H1 (cell line): ENCODE data around the gene TEX14. TPM values are rescaled to one million over a fixed set of nuclear protein-coding genes. Genes with fewer than 3 reads are reported as not detected.

ENCODE experiments used
- CTCF ChIA-PET: fragments of 300-600 bp; sonication (Branson Sonifier 250); formaldehyde crosslinking; loops from one replicate; lab custom pipeline; 2021; ENCODE audit not compliant: partially characterized antibody; lab: Charles Lee
- POLR2A ChIA-PET: fragments of 300-600 bp; sonication (Branson Sonifier 250); formaldehyde crosslinking; loops from one replicate; lab custom pipeline; 2021; ENCODE audit warnings: inconsistent platforms; ENCODE audit not compliant: partially characterized antibody; lab: Charles Lee
- DNase-seq, 2 experiments: peaks; one replicate each; pipeline versions ENCODE4 v3.0.0 to v3.0.0-alpha.2; 2010 to 2022; ENCODE audit warnings: low spot score in 2 of 2, low read depth in 1 of 2, mixed read lengths in 1 of 2
- FAIRE-seq: peaks from 2 replicates; lab custom pipeline; 2011; peaks lifted over from hg19 to GRCh38; lab: Jason Lieb, UNC
- H2AFZ ChIP-seq: 2 replicates; pipeline ENCODE4 v1.8.1; 2012; ENCODE audit warnings: low read length, inconsistent platforms
- H2AK5ac ChIP-seq: 2 replicates; pipeline ENCODE4 v1.6.1; 2013; ENCODE audit warnings: low read depth, low read length
- H2BK120ac ChIP-seq: replicated peaks from 2 replicates; pipeline ENCODE3; 2013; ENCODE audit warnings: low read depth, low read length, inconsistent platforms
- H2BK12ac ChIP-seq: 2 replicates; pipeline ENCODE4 v1.6.1; 2013; ENCODE audit warnings: low read depth, low read length
- H2BK15ac ChIP-seq: 2 replicates; pipeline ENCODE4 v1.6.1; 2013; ENCODE audit warnings: low read length
- H2BK20ac ChIP-seq: 2 replicates; pipeline ENCODE4 v1.6.1; 2013; ENCODE audit warnings: low read length
- H2BK5ac ChIP-seq: 2 replicates; pipeline ENCODE4 v1.6.1; 2013; ENCODE audit warnings: low read depth, low read length
- H3K14ac ChIP-seq: 2 replicates; pipeline ENCODE4 v1.6.1; 2013; ENCODE audit warnings: inconsistent platforms; ENCODE audit not compliant: insufficient read length
- H3K18ac ChIP-seq: 2 replicates; pipeline ENCODE4 v1.6.1; 2013; ENCODE audit warnings: low read length; ENCODE audit errors: extremely low read depth
- H3K23ac ChIP-seq: 2 replicates; pipeline ENCODE4 v1.6.1; 2013; ENCODE audit warnings: inconsistent platforms; ENCODE audit not compliant: insufficient read length
- H3K23me2 ChIP-seq: 2 replicates; pipeline ENCODE4 v1.6.1; 2013; ENCODE audit warnings: low read depth, low read length
- H3K27ac ChIP-seq: 2 replicates; pipeline ENCODE4 v1.6.1; 2011; ENCODE audit warnings: low read depth, low read length, inconsistent platforms
- H3K27me3 ChIP-seq, 4 experiments: replicated peaks in 1 of 4; 1 replicate in 1 of 4; 2 replicates in 3 of 4; pipeline versions ENCODE4 v1.6.1 to v1.8.1; 2011 to 2013; ENCODE audit warnings: low read length in 3 of 4, mild to moderate bottlenecking in 3 of 4, inconsistent platforms in 2 of 4, mixed read lengths in 2 of 4, moderate library complexity in 1 of 4; ENCODE audit not compliant: control insufficient read depth in 3 of 4, insufficient read depth in 3 of 4; ENCODE audit errors: extremely low read depth in 1 of 4
- H3K36me3 ChIP-seq, 4 experiments: 2 replicates each; pipeline versions ENCODE4 v1.6.1 to v1.8.1; 2011 to 2013; ENCODE audit warnings: mild to moderate bottlenecking in 4 of 4, low read length in 3 of 4, moderate library complexity in 2 of 4, control low read depth in 1 of 4, inconsistent platforms in 1 of 4; ENCODE audit not compliant: insufficient read depth in 4 of 4, control insufficient read depth in 2 of 4
- H3K4ac ChIP-seq: replicated peaks from 2 replicates; pipeline ENCODE3; 2013; ENCODE audit warnings: low read length, low read depth, mixed read lengths, inconsistent platforms; ENCODE audit not compliant: insufficient read length
- H3K4me1 ChIP-seq, 4 experiments: replicated peaks in 1 of 4; 1 replicate in 1 of 4; 2 replicates in 3 of 4; pipeline versions ENCODE4 v1.6.1 to v1.8.1; 2011 to 2013; ENCODE audit warnings: low read length in 3 of 4, inconsistent platforms in 2 of 4, mixed read lengths in 1 of 4; ENCODE audit not compliant: insufficient read depth in 4 of 4, control insufficient read depth in 3 of 4
- H3K4me2 ChIP-seq, 2 experiments: 2 replicates each; pipeline versions ENCODE4 v1.6.1 to v1.8.1; 2011 to 2013; ENCODE audit warnings: low read depth in 2 of 2, low read length in 2 of 2, control low read depth in 1 of 2, inconsistent platforms in 1 of 2, mild to moderate bottlenecking in 1 of 2; ENCODE audit not compliant: insufficient read depth in 1 of 2
- H3K4me3 ChIP-seq, 4 experiments: fragments of 200-600, 300-600 bp in 1 of 4; sonication (generic), shearing (Covaris generic), sonication (Bioruptor Twin) in 1 of 4; 2 replicates each; pipeline versions ENCODE4 v1.5.1 to v1.8.1; 2011 to 2016; ENCODE audit warnings: low read length in 4 of 4, low read depth in 3 of 4, control low read depth in 2 of 4, inconsistent platforms in 2 of 4, mild to moderate bottlenecking in 2 of 4, mixed read lengths in 1 of 4, moderate library complexity in 1 of 4; ENCODE audit not compliant: insufficient read depth in 2 of 4; ENCODE audit errors: extremely low read depth in 1 of 4
- H3K56ac ChIP-seq: replicated peaks from 2 replicates; pipeline ENCODE3; 2013; ENCODE audit warnings: low read depth, mild to moderate bottlenecking, mixed read lengths, low read length, inconsistent platforms; ENCODE audit not compliant: insufficient read length
- H3K79me1 ChIP-seq: 2 replicates; pipeline ENCODE4 v1.6.1; 2013; ENCODE audit warnings: low read depth, low read length, control low read depth
- H3K79me2 ChIP-seq, 2 experiments: 2 replicates each; pipeline versions ENCODE4 v1.6.1 to v1.8.1; 2012 to 2013; ENCODE audit warnings: low read length in 2 of 2, mild to moderate bottlenecking in 2 of 2, inconsistent platforms in 1 of 2; ENCODE audit not compliant: insufficient read depth in 2 of 2, control insufficient read depth in 1 of 2
- H3K9ac ChIP-seq, 4 experiments: replicated peaks in 1 of 4; 1 replicate in 1 of 4; 2 replicates in 3 of 4; pipeline versions ENCODE4 v1.6.1 to v1.8.1; 2011 to 2013; ENCODE audit warnings: low read depth in 3 of 4, low read length in 3 of 4, control low read depth in 2 of 4, mild to moderate bottlenecking in 2 of 4, moderate library complexity in 2 of 4, inconsistent platforms in 1 of 4; ENCODE audit errors: extremely low read depth in 1 of 4
- H3K9me3 ChIP-seq, 2 experiments: 2 replicates each; pipeline versions ENCODE4 v1.6.1 to v1.8.1; 2012 to 2013; ENCODE audit warnings: mild to moderate bottlenecking in 2 of 2, moderate library complexity in 2 of 2, control low read depth in 1 of 2, inconsistent platforms in 1 of 2, low read depth in 1 of 2, low read length in 1 of 2, mixed read lengths in 1 of 2; ENCODE audit not compliant: insufficient read depth in 2 of 2
- H4K20me1 ChIP-seq, 2 experiments: replicated peaks in 1 of 2; 2 replicates each; pipeline versions ENCODE3 to v1.8.1; 2011 to 2013; ENCODE audit warnings: inconsistent platforms in 2 of 2, low read length in 2 of 2, mild to moderate bottlenecking in 1 of 2; ENCODE audit not compliant: insufficient read depth in 2 of 2, control insufficient read depth in 1 of 2
- H4K5ac ChIP-seq: 2 replicates; pipeline ENCODE4 v1.6.1; 2013; ENCODE audit warnings: low read length, low read depth, mixed read lengths, inconsistent platforms; ENCODE audit not compliant: insufficient read length
- H4K8ac ChIP-seq: 2 replicates; pipeline ENCODE4 v1.8.0; 2013; ENCODE audit warnings: mild to moderate bottlenecking, moderate library complexity, low read length, inconsistent platforms; ENCODE audit not compliant: insufficient read depth; ENCODE audit errors: extremely low read depth
- H4K91ac ChIP-seq: replicated peaks from 2 replicates; pipeline ENCODE3; 2013; ENCODE audit warnings: low read length, mixed read lengths, inconsistent platforms; ENCODE audit not compliant: insufficient read length
- BCL11A ChIP-seq, 2 experiments: IDR thresholded peaks; one replicate each; pipeline ENCODE4 v1.6.1; 2011; ENCODE audit warnings: low read depth in 2 of 2, low read length in 2 of 2, mild to moderate bottlenecking in 2 of 2
- CHD2 ChIP-seq: IDR thresholded peaks from 2 replicates; pipeline ENCODE4 v1.6.1; 2012; ENCODE audit warnings: low read length, improper control_type of control experiment
- E2F6 ChIP-seq: IDR thresholded peaks from 2 replicates; pipeline ENCODE4 v1.6.1; 2012; ENCODE audit warnings: inconsistent platforms
- MAFK ChIP-seq: IDR thresholded peaks from 2 replicates; pipeline ENCODE4 v1.6.1; 2012; ENCODE audit warnings: low read depth, mild to moderate bottlenecking, improper control_type of control experiment, low read length
- MAX ChIP-seq: IDR thresholded peaks from 2 replicates; pipeline ENCODE4 v1.6.1; 2012; ENCODE audit warnings: inconsistent platforms
- RBBP5 ChIP-seq: IDR thresholded peaks from 2 replicates; pipeline ENCODE4 v1.7.1; 2012; ENCODE audit warnings: low read depth, mild to moderate bottlenecking, inconsistent platforms, low read length, moderate library complexity, borderline replicate concordance
- RNF2 ChIP-seq: fragments of 200-900, 300-1000 bp; sonication (generic); IDR thresholded peaks from 2 replicates; pipeline ENCODE4 v1.7.1; 2016; ENCODE audit warnings: borderline replicate concordance, low read depth, mild to moderate bottlenecking, antibody characterized with exemption, low read length; ENCODE audit not compliant: poor library complexity, severe bottlenecking; ENCODE audit errors: missing control alignments
- SP4 ChIP-seq: IDR thresholded peaks from 2 replicates; pipeline ENCODE4 v1.6.1; 2012; ENCODE audit warnings: low read length, inconsistent platforms
- SRF ChIP-seq: IDR thresholded peaks from 2 replicates; pipeline ENCODE4 v1.6.1; 2011; ENCODE audit warnings: mild to moderate bottlenecking, low read depth, low read length, moderate library complexity
- SUZ12 ChIP-seq: fragments of 200-600 bp; sonication (generic); IDR thresholded peaks from 2 replicates; pipeline ENCODE4 v1.6.1; 2012; ENCODE audit warnings: mild to moderate bottlenecking, inconsistent platforms, low read length, moderate library complexity, mixed read lengths
- WGBS, 2 experiments: shearing (Covaris generic) in 1 of 2; methylation state at CpG; one replicate each; pipeline versions ENCODE4 v1.1.6 to v1.1.7; 2013 to 2015; ENCODE audit warnings: low lambda C conversion rate in 2 of 2, mixed read lengths in 2 of 2, inconsistent platforms in 1 of 2, low coverage in 1 of 2, missing lambda C conversion rate in 1 of 2; ENCODE audit not compliant: insufficient replicate concordance in 2 of 2, insufficient coverage in 1 of 2, insufficient read length in 1 of 2; ENCODE audit errors: extremely low coverage in 1 of 2, missing lambda C conversion rate in 1 of 2; 5-methylcytosine and 5-hydroxymethylcytosine counted together
- polyA plus RNA-seq, 7 experiments: library from polyadenylated mRNA; depleted of rRNA in 3 of 7; stranded (reverse) in 5 of 7; unstranded in 2 of 7; fragments of >200 nt in 5 of 7; fragments of 200-250 nt in 2 of 7; gene quantifications; 1 replicate in 5 of 7; 2 replicates in 1 of 7; 4 replicates in 1 of 7; pipeline versions ENCODE4 v1.2.1 to v1.2.3, GENCODE V29; 2011 to 2013; ENCODE audit warnings: missing spikeins in 2 of 7, mixed read lengths in 2 of 7
- total RNA-seq: library from RNA; stranded (reverse); fragmentation: NEBNext Ultra II Directional; extraction: Animal tissue kit (Norgen Biotek cat#: 25700); gene quantifications from 2 replicates; pipeline ENCODE4 v1.2.1, GENCODE V29; 2021

Gene TEX14
- total and polyA plus RNA-seq, 2 of the 8 experiments (the other 6 are each of a cell fraction or from before 2014, with no cell fraction given) = 0.83 to 2.5 TPM

GRCh38 chr17:58706351-58707140 is 14.7 kb upstream of the TEX14 start:
- Histone ChIP-seq H3K79me1 (no peaks in the 10 kb centered on the region), H3K27me3 (no peaks in the 10 kb centered on the region), H2BK120ac (no peak overlapping the region)
- TF ChIP-seq CHD2 = no peak
- no peak for TF ChIP-seq MAX
- TF ChIP-seq SRF = no peak
- TF ChIP-seq SUZ12 = no peak
- no peak for TF ChIP-seq RNF2
- TF ChIP-seq MAFK = no peak
- no peak for TF ChIP-seq SP4
- TF ChIP-seq E2F6 = no peak
- TF ChIP-seq RBBP5 = no peak
- no peak for TF ChIP-seq BCL11A (IDR thresholded peaks at IDR 0.05; ENCODE audit: low read depth in 2 of 2, low read length in 2 of 2)
- TF ChIP-seq, all 59 proteins: peak for 0
- DNase-seq (no peak), FAIRE-seq (no peak)
- Histone ChIP-seq H3K9ac (no peak overlapping the region), H3K4me2 (no peak overlapping the region), H3K9me3 (no peaks in the 10 kb centered on the region), H3K4ac (no peak overlapping the region), H2AK5ac (no peak overlapping the region), H3K79me2 (no peaks in the 10 kb centered on the region), H3K36me3 (0 out of 8 replicates have a peak, but pooled peaks cover 0 to 2% (median 0%) of the 10 kb centered on the region in 4 experiments), H2BK15ac (no peak overlapping the region), H3K4me1 (no peaks in the 10 kb centered on the region), H4K91ac (no peak overlapping the region), H3K18ac (no peak overlapping the region), H4K20me1 (peaks cover 0 to 3% of the 10 kb centered on the region in 2 experiments), H3K23ac (no peak overlapping the region), H4K8ac (no peak overlapping the region), H2BK20ac (no peak overlapping the region), H3K23me2 (no peaks in the 10 kb centered on the region), H3K56ac (no peak overlapping the region), H3K4me3 (no peak overlapping the region), H2BK12ac (no peak overlapping the region), H4K5ac (no peak overlapping the region), H2AFZ (no peak overlapping the region), H3K27ac (no peak overlapping the region), H2BK5ac (no peak overlapping the region), H3K14ac (no peak overlapping the region)
- POLR2A ChIA-PET = no interaction called here
- 88% methylated on average over 3 of the region's 3 CpGs; no CpG with 5 or more reads in 1 of the 2 experiments for WGBS, 2 experiments
- CTCF ChIA-PET = interaction anchor here (0.6 to 1.7 kb wide), 4 partner anchors 10 to 297 kb away, joined by 3 to 10 read pairs (median 4); no protein-coding TSS in a partner anchor
